Raji (cell line): ENCODE results near the gene CPAMD8.

Experiments used
- POLR2A ChIP-seq: IDR thresholded peaks from 2 replicates; pipeline ENCODE4 v1.6.1; 2011; ENCODE audit warnings: low read depth, low read length, control low read depth; ENCODE audit not compliant: insufficient read depth

Gene CPAMD8

GRCh38 chr19:17052439-17052838, 25.8 kb upstream of the CPAMD8 start:
- no peak for TF ChIP-seq POLR2A

GRCh38 chr19:17049711-17050280, 23.2 kb upstream of the CPAMD8 start:
- no peak for TF ChIP-seq POLR2A

- TF ChIP-seq POLR2A, result no peak
Measured at GRCh38 chr19:17048885-17049453, 22.4 kb upstream of the CPAMD8 start.

- no peak for TF ChIP-seq POLR2A
Measured at GRCh38 chr19:17045907-17046502, 19.4 kb upstream of the CPAMD8 start.

- no peak for TF ChIP-seq POLR2A
Measured at GRCh38 chr19:17043744-17044143, 17.1 kb upstream of the CPAMD8 start.

GRCh38 chr19:17041976-17042375, 15.4 kb upstream of the CPAMD8 start:
- no peak for TF ChIP-seq POLR2A

GRCh38 chr19:17037966-17038500, 11.4 kb upstream of the CPAMD8 start:
- no peak for TF ChIP-seq POLR2A

GRCh38 chr19:17037184-17037583, 10.6 kb upstream of the CPAMD8 start:
- TF ChIP-seq POLR2A, result no peak

GRCh38 chr19:17036640-17037039, 10.0 kb upstream of the CPAMD8 start:
- TF ChIP-seq POLR2A, result no peak

- no peak for TF ChIP-seq POLR2A
Measured at GRCh38 chr19:17035842-17036424, 9.3 kb upstream of the CPAMD8 start.

GRCh38 chr19:17031741-17032140, 5.1 kb upstream of the CPAMD8 start:
- TF ChIP-seq POLR2A, result no peak

- no peak for TF ChIP-seq POLR2A
Measured at GRCh38 chr19:17027535-17027975, 945 bp upstream of the CPAMD8 start.

GRCh38 chr19:17025991-17026658, 485 bp downstream of the CPAMD8 start:
- no peak for TF ChIP-seq POLR2A

GRCh38 chr19:17025361-17025760, 1.2 kb downstream of the CPAMD8 start:
- TF ChIP-seq POLR2A, result no peak

- no peak for TF ChIP-seq POLR2A
Measured at GRCh38 chr19:17023805-17024204, 2.8 kb downstream of the CPAMD8 start.
